Fibroblast of skin of left quadriceps (primary cell): ENCODE results near the gene TNRC6C.
"Not testable (repeated sequence)": the region's sequence is repeated elsewhere in the genome, so short reads cannot be mapped to it uniquely, and the experiment has no call there.

Experiments
- DNase-seq, 2 experiments: peaks; one replicate each; pipeline ENCODE4 v3.0.0-alpha.2; 2013; ENCODE audit warnings: low read depth in 2 of 2

Gene TNRC6C

GRCh38 chr17:78137392-78138203, 179.1 kb downstream of the TNRC6C start:
- no peak for DNase-seq

GRCh38 chr17:78138204-78139060, 179.9 kb downstream of the TNRC6C start:
- no peak for DNase-seq

GRCh38 chr17:78139861-78140168, 181.3 kb downstream of the TNRC6C start:
- not testable (repeated sequence) for DNase-seq

- peak; percentile 27 to 39 for DNase-seq
These were observed 181.9 kb downstream of the TNRC6C start for GRCh38 chr17:78140169-78141051.

GRCh38 chr17:78141437-78142118, 183.1 kb downstream of the TNRC6C start:
- no peak for DNase-seq

- no peak for DNase-seq
These were observed 183.8 kb downstream of the TNRC6C start for GRCh38 chr17:78142119-78142861.

- DNase-seq: no peak
These were observed 185.0 kb downstream of the TNRC6C start for GRCh38 chr17:78143214-78144146.

- DNase-seq: peak; percentile 35 to 39
These were observed 185.7 kb downstream of the TNRC6C start for GRCh38 chr17:78144147-78144719.

- no peak for DNase-seq
These were observed 186.5 kb downstream of the TNRC6C start for GRCh38 chr17:78144736-78145641.

GRCh38 chr17:78146471-78146869, 188.0 kb downstream of the TNRC6C start:
- no peak for DNase-seq

GRCh38 chr17:78146881-78147280, 188.4 kb downstream of the TNRC6C start:
- no peak for DNase-seq

GRCh38 chr17:78147315-78147998, 189.0 kb downstream of the TNRC6C start:
- DNase-seq: no peak

GRCh38 chr17:78148286-78149016, 189.9 kb downstream of the TNRC6C start:
- no peak for DNase-seq

GRCh38 chr17:78151514-78152008, 193.1 kb downstream of the TNRC6C start:
- peak; percentile 29 to 32 for DNase-seq

GRCh38 chr17:78154903-78155811, 196.7 kb downstream of the TNRC6C start:
- no peak for DNase-seq
